Measurements from ENCODE around the gene DGCR6L. TPM values are rescaled to one million over a fixed set of nuclear protein-coding genes. Genes with fewer than 3 reads are reported as not detected.

Gene DGCR6L
- total RNA-seq, 4 donors from 2014 or later, result 18.8 to 61.2 (median 54.0) TPM

DNA sequence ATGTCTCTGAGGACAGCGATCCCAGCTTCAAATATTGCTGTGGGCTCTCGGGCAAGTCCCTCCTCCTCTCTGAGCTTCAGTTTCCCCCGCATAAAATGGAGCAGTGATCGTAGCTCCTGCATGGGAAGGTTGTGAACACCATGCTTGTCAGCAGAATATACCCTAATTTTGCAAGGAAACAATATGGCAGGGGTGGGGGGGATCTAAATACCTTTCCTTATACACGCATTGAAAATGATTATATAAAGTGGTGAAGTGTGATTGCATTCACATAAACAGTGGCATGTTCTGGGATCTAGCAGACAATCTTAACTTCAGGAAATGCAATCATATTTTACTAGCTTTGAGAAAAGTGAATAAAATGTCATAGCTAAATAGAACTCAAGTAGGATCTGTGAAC, 27.8 kb downstream of the DGCR6L start:
- TF ChIP-seq, protein P1, sequence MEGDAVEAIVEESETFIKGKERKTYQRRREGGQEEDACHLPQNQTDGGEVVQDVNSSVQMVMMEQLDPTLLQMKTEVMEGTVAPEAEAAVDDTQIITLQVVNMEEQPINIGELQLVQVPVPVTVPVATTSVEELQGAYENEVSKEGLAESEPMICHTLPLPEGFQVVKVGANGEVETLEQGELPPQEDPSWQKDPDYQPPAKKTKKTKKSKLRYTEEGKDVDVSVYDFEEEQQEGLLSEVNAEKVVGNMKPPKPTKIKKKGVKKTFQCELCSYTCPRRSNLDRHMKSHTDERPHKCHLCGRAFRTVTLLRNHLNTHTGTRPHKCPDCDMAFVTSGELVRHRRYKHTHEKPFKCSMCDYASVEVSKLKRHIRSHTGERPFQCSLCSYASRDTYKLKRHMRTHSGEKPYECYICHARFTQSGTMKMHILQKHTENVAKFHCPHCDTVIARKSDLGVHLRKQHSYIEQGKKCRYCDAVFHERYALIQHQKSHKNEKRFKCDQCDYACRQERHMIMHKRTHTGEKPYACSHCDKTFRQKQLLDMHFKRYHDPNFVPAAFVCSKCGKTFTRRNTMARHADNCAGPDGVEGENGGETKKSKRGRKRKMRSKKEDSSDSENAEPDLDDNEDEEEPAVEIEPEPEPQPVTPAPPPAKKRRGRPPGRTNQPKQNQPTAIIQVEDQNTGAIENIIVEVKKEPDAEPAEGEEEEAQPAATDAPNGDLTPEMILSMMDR (IDR thresholded peaks at IDR 0.05; ENCODE audit: low read depth), result no peak

DNA sequence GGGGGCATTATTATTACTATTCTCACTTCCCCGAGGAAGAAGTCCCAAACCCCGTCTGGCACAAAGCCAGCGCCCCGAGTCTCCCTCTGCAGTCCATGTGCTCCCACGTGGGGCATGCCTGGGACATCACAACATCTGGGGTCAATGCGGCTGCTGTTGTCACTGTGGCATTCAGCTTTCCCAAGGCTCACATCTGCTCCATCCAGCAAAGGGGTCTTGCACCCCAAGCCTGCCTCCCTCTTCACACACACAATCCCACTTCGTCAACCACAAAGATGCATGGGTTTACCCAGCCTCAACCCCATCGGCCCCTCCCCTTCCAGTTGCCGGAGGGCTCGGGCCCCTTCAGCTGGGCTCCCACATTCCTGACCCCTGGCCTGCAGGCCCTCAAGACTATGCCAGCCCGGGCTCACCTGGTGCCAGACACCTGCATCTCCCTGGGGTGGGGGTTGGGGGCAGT, 28.2 kb downstream of the DGCR6L start:
- TF ChIP-seq, protein P1 (IDR thresholded peaks at IDR 0.05; ENCODE audit: low read depth), result no peak

DNA sequence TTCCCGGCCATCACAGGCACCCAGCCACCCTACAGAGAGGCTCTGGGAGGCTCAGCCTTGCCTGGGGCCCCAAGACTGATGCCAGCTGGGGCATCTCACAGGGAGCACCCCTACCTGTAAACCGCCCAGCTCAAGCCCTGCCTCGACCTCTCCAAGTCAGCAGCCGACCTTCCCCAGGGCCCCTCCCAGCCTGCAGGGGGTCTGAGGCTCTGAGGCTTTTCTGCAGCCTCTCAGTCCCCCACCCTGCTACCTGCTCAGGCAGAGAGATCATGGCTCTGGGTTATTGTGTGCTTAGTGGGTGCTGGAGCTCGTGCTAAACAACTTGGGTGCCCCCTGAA, 28.6 kb downstream of the DGCR6L start:
- TF ChIP-seq, protein P1 (IDR thresholded peaks at IDR 0.05; ENCODE audit: low read depth), result no peak

DNA sequence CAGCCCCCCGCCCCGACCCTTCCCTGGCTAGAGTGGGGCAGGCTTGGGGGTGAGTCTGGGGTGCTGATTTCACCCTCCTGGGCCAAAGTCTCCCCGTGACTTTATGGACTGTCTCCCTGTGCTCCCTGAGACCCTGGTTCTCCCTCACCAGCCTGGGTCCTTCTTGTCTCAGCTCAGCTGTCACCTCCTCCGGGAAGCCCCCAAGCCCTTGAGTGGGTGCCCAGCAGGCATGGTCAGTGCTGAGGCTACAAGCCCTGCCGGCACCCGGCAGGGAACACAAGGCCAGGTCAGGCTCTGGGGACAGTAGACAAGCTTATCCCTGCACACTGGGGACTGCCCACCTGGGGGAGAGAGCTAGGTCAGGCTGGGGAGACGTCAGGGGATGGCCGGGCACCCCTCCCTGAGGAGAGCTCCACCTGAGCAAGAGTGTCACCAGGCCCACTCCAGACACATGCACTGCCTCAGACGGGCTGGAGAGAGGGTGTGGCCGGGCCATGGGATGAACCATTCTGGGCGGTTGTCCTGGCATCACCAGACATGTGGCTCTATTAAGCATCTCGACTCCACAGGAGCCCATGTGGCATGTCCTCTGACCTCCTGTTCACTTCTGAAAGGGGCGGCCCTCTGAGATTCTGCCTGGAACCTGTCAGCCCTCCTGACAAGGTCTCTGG, 29.1 kb downstream of the DGCR6L start:
- TF ChIP-seq, protein P1 (IDR thresholded peaks at IDR 0.05; ENCODE audit: low read depth), result no peak

DNA sequence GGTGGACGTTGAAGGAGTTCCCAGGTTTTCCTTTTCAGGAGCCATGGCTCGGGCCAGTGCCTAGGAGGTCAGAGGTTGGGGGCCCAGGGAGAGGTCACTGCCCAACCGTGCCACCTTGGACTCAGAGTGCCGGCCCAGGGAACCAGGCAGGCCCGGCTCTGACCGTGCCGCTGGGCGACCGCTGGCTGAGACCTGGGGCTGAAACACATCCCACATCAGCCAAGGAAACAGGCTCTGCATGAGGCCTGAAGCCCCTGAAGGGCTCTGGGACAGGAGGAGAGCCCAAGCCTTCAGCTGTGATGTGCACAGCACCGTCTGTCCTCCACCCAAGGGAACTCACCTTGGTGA, 29.8 kb downstream of the DGCR6L start:
- TF ChIP-seq, protein P1 (IDR thresholded peaks at IDR 0.05; ENCODE audit: low read depth), result no peak

DNA sequence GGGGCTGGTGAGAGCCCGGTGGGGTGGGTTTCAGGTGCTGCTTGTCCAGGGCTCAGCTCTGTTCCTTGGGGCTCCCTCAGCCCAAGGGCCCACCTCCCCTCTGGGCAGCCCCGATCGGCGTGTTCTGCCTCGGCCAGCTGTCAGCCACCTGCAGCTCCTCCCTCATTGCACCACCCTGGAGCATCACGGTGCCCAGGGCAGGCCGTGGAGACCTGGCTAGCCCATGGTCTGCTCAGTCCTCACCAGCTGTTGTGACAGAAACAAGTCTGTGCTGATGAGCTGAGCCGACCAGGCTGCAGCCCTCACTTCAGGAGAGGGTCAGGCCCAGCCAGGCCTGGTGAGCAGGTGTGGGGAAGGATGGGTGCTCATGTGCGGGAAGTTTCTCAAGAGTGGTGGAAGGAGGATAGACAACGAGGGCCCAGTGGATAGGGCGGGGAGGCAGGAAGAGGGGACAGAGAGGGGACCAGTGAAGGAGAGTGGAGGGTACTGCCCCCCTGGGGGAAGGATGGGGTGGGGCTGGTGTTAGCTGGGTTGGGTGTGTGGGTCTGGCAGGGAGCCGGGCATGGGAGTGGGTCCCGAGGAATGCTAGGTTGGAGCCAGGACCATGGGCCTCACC, 35.3 kb downstream of the DGCR6L start:
- TF ChIP-seq, protein P1 (IDR thresholded peaks at IDR 0.05; ENCODE audit: low read depth), result no peak

DNA sequence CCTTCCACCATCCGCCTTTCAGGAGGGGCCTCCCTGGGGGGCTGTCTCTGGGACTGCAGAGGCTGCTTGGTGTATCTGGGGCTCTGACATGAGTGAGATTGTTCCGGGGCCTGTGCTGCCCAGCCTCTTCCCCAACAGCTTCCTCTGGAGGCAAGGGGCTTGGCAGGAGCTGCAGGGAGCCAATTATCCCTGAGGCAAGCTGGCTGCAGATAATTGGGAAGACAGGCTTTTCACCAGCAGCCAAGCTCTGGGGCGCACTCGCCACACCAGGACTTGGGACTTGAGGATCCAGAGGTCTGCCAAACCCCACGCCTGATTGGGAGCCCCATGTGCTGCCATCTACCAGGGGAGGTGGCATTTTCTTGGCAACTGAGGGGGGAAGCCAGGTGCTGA, 36.2 kb downstream of the DGCR6L start:
- TF ChIP-seq, protein P1 (IDR thresholded peaks at IDR 0.05; ENCODE audit: low read depth), result no peak
